Breast epithelium (tissue), 3 donors: ENCODE results near the gene CLIC3.

Experiments
- CTCF ChIP-seq, 3 donors: fragments of 450-650 bp; IDR thresholded peaks; one replicate each; pipeline ENCODE4 v1.5.1; 2016 to 2017; ENCODE audit warnings: antibody characterized with exemption in 3 of 3, mild to moderate bottlenecking in 3 of 3, moderate library complexity in 3 of 3
- POLR2AphosphoS5 ChIP-seq, 3 donors: sonication (generic); formaldehyde crosslinking; IDR thresholded peaks; one replicate each; pipeline ENCODE4 v1.6.1; 2017; ENCODE audit warnings: antibody characterized with exemption in 3 of 3

GRCh38 chr9:137034039-137034708 is 37.8 kb upstream of the CLIC3 start:
- TF ChIP-seq POLR2AphosphoS5 (IDR thresholded peaks at IDR 0.05) (no peak), CTCF (IDR thresholded peaks at IDR 0.05) (no peak)
